Activated CD4-positive, CD25-positive, alpha-beta regulatory T cell treated with anti-CD3 and anti-CD28 coated beads, Interleukin-2, amount 50 U/mL, for 24 hours (primary cell): ENCODE data around the gene C10orf143.
"Not testable (repeated sequence)": the region's sequence is repeated elsewhere in the genome, so short reads cannot be mapped to it uniquely, and the experiment has no call there.

Experiments
- ATAC-seq, 2 donors: fragments of 150-1000 bp; cut with Tn5 transposase; one replicate each; pipeline ENCODE4 v1.10.0; 2021; ENCODE audit warnings: mild to moderate bottlenecking in 1 of 2, moderate library complexity in 1 of 2

The C10orf143 gene

GRCh38 chr10:130111113-130111851 is 652 bp upstream of the C10orf143 start:
- peak; percentile 85 to 88 for ATAC-seq

- ATAC-seq = no peak
Observed at GRCh38 chr10:130109796-130110245, 809 bp downstream of the C10orf143 start.

GRCh38 chr10:130108934-130109604 is 1.6 kb downstream of the C10orf143 start:
- ATAC-seq = no peak

DNA sequence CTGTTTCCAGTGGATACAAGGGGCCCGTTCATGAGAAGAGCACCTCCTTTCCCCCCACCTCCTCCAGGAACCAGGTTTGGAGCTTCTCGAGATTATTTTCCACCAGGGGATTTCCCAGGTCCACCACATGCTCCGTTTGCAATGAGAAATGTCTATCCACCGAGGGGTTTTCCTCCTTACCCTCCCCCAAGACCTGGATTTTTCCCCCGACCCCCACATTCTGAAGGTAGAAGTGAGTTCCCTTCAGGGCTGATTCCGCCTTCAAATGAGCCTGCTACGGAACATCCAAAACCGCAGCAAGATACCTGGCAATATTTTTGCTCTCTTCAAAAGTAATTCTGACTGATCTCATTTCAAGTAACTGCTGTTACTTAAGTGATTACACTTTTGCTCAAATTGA is 2.5 kb downstream of the C10orf143 start:
- not testable (repeated sequence) for ATAC-seq

DNA sequence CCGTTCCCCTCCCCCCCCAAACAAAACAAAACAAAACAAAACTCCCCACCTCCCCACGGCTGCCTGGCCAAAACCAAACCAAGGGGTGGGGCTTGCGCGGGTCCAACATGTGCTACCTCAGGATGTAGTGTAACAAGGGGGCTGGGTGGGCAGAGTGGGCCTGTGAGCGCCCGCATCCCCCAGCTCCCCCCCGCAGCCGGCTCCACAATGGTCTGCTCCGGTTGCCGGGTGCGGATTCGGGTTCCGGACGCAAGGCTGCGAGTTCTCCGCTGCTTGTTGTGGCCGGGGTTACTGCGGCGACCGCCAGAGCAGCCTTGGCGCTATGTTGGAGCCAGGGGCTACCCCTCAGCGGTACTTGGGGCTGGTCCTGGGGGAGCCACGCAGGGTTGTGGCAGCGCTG is 4.9 kb downstream of the C10orf143 start:
- ATAC-seq = no peak

- ATAC-seq = no peak
Observed at GRCh38 chr10:130099344-130099743, 11.3 kb downstream of the C10orf143 start.

- not testable (repeated sequence) for ATAC-seq
Observed at GRCh38 chr10:130090565-130090964, 20.1 kb downstream of the C10orf143 start.

- ATAC-seq = no peak
Observed at GRCh38 chr10:130080461-130080814, 30.2 kb downstream of the C10orf143 start.

DNA sequence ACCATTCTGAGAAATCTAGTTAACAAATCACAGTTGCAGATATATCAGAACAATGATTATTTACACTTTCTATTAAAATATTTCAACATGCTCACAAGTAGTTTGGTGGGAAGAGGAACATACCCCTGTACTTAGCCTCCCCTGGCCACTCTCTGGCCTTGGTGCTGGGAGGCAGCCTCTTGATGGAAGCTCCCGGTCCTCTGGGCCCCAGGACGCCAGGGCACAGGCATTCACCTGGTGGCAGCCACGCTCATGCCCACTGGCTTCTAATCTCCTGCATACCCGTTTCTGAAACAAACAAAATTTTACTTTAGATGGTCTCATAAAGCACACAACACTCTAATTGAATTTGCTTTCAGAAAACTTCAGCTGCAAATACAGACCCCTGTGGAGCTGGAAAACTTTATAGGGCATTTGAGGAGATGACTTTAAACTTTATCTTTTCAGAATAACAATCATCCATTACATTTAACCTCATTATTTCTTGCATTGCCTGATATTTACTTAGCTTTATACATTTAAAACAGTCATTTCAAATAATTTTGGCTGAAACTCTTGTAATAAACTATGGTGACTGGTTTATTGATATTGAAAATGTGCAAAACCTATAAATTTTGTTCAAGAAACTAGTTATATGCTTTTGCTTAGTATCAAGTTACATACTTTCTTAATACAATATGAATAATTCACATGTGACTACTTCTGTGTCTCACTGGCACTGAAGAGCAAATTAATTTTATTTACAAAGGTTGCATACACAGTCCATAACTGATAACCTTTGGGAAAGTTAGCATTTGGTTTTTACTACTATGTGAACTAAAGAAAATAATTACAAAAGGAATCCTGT is 30.8 kb downstream of the C10orf143 start:
- ATAC-seq = no peak

DNA sequence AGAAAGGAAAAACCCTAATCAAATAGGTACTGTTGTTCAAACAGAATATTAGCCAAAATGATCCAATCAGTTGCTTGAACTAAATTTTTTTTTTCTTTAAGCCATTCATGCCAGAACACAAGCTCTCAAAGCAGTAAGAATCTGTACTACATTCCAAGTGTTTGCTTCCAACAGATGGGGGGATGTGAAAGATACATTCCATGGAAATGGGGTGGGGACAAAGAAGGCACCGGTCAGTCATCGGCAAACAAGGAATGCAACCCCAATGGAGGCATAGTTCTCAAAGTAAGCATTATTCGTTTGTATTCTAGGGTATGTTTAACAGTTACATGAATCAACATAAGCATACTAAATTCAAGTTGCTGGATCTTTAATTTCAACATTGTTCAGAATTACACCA is 32.5 kb downstream of the C10orf143 start:
- no peak for ATAC-seq

DNA sequence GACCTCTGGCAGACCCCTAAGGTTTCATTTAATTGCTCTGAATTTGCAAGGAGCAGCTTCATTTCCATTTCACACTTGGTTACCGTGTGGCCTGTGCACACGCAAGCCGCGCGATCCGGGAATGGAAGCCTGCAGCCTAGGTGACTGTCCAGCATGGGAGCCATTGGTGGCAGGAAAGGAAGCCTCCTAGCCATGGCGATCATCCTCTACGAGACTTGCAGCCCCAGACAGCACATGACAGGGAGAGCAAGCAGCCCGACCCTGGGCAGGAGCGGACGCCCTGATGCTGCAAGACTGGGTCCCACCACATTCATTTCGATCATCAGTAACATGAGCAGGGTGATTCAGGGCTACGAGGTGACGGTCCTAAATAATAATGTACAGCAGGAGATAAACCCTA is 33.9 kb downstream of the C10orf143 start:
- ATAC-seq = no peak

- ATAC-seq = no peak
Observed at GRCh38 chr10:130074639-130075038, 36.0 kb downstream of the C10orf143 start.

GRCh38 chr10:130073912-130074311 is 36.7 kb downstream of the C10orf143 start:
- ATAC-seq = no peak

- ATAC-seq = no peak
Observed at GRCh38 chr10:130072247-130072646, 38.4 kb downstream of the C10orf143 start.

GRCh38 chr10:130067893-130068292 is 42.7 kb downstream of the C10orf143 start:
- ATAC-seq = no peak

DNA sequence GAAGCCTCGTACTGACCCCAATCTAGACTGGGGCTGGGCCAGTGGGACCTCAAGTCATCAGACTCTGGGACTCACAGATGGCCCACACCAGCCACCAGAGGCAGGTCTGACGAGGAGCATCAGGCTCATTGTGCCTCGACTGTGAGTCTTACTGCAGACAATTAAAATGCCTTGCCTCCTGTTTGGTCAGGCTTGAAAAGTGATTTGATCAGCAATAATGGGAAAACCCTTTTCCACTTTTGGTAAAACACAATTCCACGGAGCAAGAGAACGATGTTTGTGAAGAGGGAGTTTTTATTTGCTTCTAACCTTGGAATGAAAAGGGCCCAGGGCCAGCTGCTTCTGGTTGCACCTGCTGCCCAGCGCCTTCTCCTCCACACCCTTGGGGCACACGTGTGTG is 43.9 kb downstream of the C10orf143 start:
- no peak for ATAC-seq

GRCh38 chr10:130065251-130065650 is 45.4 kb downstream of the C10orf143 start:
- ATAC-seq = no peak

DNA sequence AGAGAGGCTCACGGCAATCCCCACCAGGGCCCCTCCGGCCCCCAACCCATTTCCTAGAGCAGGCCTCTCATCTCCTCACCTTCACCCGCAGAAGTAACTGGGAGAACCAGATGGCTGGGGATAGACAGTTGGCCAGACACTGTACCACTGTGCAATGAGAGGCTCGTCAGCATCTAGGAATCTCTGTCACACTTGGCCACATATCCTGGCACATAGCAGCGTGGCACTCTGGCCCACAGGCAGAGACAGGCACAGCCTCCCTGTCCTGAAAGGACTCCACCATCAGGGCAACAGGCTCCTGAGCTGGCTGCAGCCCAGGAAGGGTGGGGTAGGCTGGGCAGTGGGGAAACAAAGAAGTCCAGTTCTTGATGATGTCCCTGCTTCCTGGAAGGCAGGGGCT is 45.8 kb downstream of the C10orf143 start:
- no peak for ATAC-seq

GRCh38 chr10:130062976-130063375 is 47.7 kb downstream of the C10orf143 start:
- ATAC-seq = no peak

GRCh38 chr10:130062201-130062600 is 48.4 kb downstream of the C10orf143 start:
- ATAC-seq = no peak

DNA sequence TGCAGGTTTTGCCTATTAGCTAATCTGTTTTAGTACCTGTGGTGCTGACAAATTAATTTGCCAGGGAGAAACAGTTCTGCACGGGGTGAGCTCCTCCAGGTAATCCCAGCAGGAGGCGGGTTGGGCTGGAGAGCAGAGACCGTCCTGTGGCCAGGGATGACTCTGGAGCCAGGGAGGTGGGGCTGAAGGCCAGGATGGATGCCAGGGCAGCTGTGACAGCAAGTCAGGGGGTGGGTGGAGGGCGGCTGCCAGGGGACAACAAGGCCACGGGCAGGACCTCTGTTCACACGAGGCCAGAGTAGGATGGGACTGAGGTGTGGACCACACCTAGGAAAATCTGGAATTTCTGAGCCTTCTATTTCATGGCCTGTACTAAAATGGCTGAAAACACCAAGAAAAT is 48.9 kb downstream of the C10orf143 start:
- no peak for ATAC-seq

GRCh38 chr10:130054021-130054420 is 56.6 kb downstream of the C10orf143 start:
- ATAC-seq = no peak

- no peak for ATAC-seq
Observed at GRCh38 chr10:130053561-130053960, 57.1 kb downstream of the C10orf143 start.

DNA sequence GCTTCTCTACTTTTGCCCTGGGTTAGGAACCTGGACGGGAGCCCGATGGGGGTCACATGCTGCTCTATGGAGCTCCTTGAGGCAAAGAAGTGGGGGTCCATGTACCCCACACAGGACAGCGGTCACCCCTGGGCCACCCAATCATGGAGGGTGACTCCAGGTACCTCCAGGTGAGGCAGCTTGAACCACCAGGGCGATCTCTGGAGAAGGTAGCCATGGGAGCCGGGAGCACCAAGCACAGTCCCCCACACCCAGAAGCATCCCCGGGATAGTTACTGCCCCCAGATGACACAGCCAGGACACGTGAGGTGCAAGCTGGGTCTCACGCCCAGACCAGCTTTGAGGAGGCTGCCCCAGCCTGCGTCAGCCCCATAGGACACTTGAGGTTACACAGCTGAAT is 58.4 kb downstream of the C10orf143 start:
- ATAC-seq = no peak
